Measurements from ENCODE around the gene C11orf97. TPM values are rescaled to one million over a fixed set of nuclear protein-coding genes. Genes with fewer than 3 reads are reported as not detected.

C11orf97 gene
- total and polyA plus RNA-seq, 2 of the 8 experiments (the other 6 are each of a cell fraction or from before 2014, with no cell fraction given), result not detected

DNA sequence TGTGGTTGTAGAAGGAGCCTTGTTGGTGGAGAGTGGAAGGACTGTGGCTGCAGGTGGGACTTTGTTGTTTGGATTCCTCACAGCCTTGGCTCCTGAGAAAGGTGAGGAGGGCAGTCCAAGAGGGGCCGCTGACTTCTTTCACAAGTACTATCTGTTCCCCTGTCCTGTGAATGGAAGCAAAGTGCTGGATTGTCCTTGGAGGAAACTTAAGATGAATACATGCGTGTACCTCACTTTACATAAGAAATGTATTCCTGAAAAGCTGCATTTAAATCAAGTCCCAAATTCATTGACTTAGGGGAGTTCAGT is 33.9 kb downstream of the C11orf97 start:
- Histone ChIP-seq H4K20me1 (replicated peaks in 1 of 2; ENCODE audit: control insufficient read depth in 1 of 2, insufficient read depth in 2 of 2, low read length in 2 of 2) (peaks cover 0 to 3% of the 10 kb centered on the region in 2 experiments), H3K18ac (ENCODE audit: extremely low read depth, low read length) (no peak overlapping the region), H3K79me2 (ENCODE audit: control insufficient read depth in 1 of 2, insufficient read depth in 2 of 2, low read length in 2 of 2) (no peaks in the 10 kb centered on the region), H3K4me2 (ENCODE audit: insufficient read depth in 1 of 2, low read depth in 2 of 2, low read length in 2 of 2) (peak overlapping the region; percentile 68 to 87), H3K4me1 (replicated peaks in 1 of 4; ENCODE audit: control insufficient read depth in 3 of 4, insufficient read depth in 4 of 4, low read length in 3 of 4) (peaks cover 5 to 9% (median 8%) of the 10 kb centered on the region in 4 experiments; a peak in 6 of 7 replicates), H3K56ac (replicated peaks; ENCODE audit: insufficient read length, low read depth, low read length) (no peak overlapping the region), H4K8ac (ENCODE audit: extremely low read depth, insufficient read depth, low read length) (no peak overlapping the region), H2AK5ac (ENCODE audit: low read depth, low read length) (no peak overlapping the region), H3K9me3 (ENCODE audit: insufficient read depth in 2 of 2, low read depth in 1 of 2, low read length in 1 of 2) (no peaks in the 10 kb centered on the region), H3K79me1 (ENCODE audit: low read depth, low read length) (0 out of 2 replicates have a peak, but pooled peaks cover 2% of the 10 kb centered on the region), H4K91ac (replicated peaks; ENCODE audit: insufficient read length, low read length) (no peak overlapping the region), H2BK20ac (ENCODE audit: low read length) (no peak overlapping the region), H3K36me3 (ENCODE audit: control insufficient read depth in 2 of 4, insufficient read depth in 4 of 4, low read length in 3 of 4) (no peaks in the 10 kb centered on the region), H2AFZ (ENCODE audit: low read length) (no peak overlapping the region), H3K27ac (ENCODE audit: low read depth, low read length) (no peak overlapping the region), H2BK15ac (ENCODE audit: low read length) (no peak overlapping the region), H2BK12ac (ENCODE audit: low read depth, low read length) (no peak overlapping the region), H4K5ac (ENCODE audit: insufficient read length, low read depth, low read length) (no peak overlapping the region), H2BK120ac (replicated peaks; ENCODE audit: low read depth, low read length) (no peak overlapping the region), H3K23me2 (ENCODE audit: low read depth, low read length) (peaks cover 18% of the 10 kb centered on the region), H3K14ac (ENCODE audit: insufficient read length) (no peak overlapping the region), H2BK5ac (ENCODE audit: low read depth, low read length) (no peak overlapping the region), H3K4ac (replicated peaks; ENCODE audit: insufficient read length, low read depth, low read length) (no peak overlapping the region), H3K23ac (ENCODE audit: insufficient read length) (no peak overlapping the region), H3K27me3 (replicated peaks in 1 of 4; ENCODE audit: control insufficient read depth in 3 of 4, extremely low read depth in 1 of 4, insufficient read depth in 3 of 4, low read length in 3 of 4) (peaks cover 6 to 20% (median 18%) of the 10 kb centered on the region in 4 experiments; a peak in 6 of 7 replicates), H3K4me3 (ENCODE audit: extremely low read depth in 1 of 4, insufficient read depth in 2 of 4, low read depth in 3 of 4, low read length in 4 of 4) (peak overlapping the region in 3 of 4 experiments; percentile 50 to 75 (median 57); a peak in 4 of 8 replicates), H3K9ac (replicated peaks in 1 of 4; ENCODE audit: extremely low read depth in 1 of 4, low read depth in 3 of 4, low read length in 3 of 4) (no peak overlapping the region)
- CTCF ChIA-PET (ENCODE audit: partially characterized antibody), result interaction anchor here (1.0 to 1.5 kb wide), 2 partner anchors 9 to 57 kb away, joined by 5 to 6 read pairs; no protein-coding TSS in a partner anchor
- WGBS, 2 experiments (ENCODE audit: extremely low coverage in 1 of 2, insufficient coverage in 1 of 2, insufficient read length in 1 of 2, insufficient replicate concordance in 2 of 2, low coverage in 1 of 2, low lambda C conversion rate in 2 of 2, missing lambda C conversion rate in 1 of 2), result 55% methylated on average over 2 of the region's 2 CpGs; no CpG with 5 or more reads in 1 of the 2 experiments
- DNase-seq (ENCODE audit: low read depth in 1 of 2, low spot score in 2 of 2) (no peak), FAIRE-seq (no peak)
- POLR2A ChIA-PET (ENCODE audit: partially characterized antibody), result no interaction called here
- TF ChIP-seq SP4 (IDR thresholded peaks at IDR 0.05; ENCODE audit: low read length) (no peak), SIRT6 (IDR thresholded peaks at IDR 0.05; ENCODE audit: low read length) (no peak), PHF8 (conservative IDR thresholded peaks at IDR 0.05; ENCODE audit: low read depth, low read length) (no peak), JUND (IDR thresholded peaks at IDR 0.05; ENCODE audit: low read length) (no peak), CHD1 (IDR thresholded peaks at IDR 0.05; ENCODE audit: low read depth, low read length) (no peak), E2F6 (IDR thresholded peaks at IDR 0.05) (no peak), ASH2L (IDR thresholded peaks at IDR 0.05; ENCODE audit: low read length) (no peak), TAF1 (IDR thresholded peaks at IDR 0.05; ENCODE audit: low read depth, low read length) (no peak), CHD2 (IDR thresholded peaks at IDR 0.05; ENCODE audit: low read length) (no peak), HDAC6 (IDR thresholded peaks at IDR 0.05; ENCODE audit: low read depth, low read length) (no peak), TEAD4 (IDR thresholded peaks at IDR 0.05; ENCODE audit: low read depth, low read length) (no peak)

All from H1 (cell line).